ENCODE measurements around the gene CNOT11. TPM values are rescaled to one million over a fixed set of nuclear protein-coding genes. Genes with fewer than 3 reads are reported as not detected.

The CNOT11 gene
- total RNA-seq, 1 experiment from 2014 or later: 51.7 TPM

DNA sequence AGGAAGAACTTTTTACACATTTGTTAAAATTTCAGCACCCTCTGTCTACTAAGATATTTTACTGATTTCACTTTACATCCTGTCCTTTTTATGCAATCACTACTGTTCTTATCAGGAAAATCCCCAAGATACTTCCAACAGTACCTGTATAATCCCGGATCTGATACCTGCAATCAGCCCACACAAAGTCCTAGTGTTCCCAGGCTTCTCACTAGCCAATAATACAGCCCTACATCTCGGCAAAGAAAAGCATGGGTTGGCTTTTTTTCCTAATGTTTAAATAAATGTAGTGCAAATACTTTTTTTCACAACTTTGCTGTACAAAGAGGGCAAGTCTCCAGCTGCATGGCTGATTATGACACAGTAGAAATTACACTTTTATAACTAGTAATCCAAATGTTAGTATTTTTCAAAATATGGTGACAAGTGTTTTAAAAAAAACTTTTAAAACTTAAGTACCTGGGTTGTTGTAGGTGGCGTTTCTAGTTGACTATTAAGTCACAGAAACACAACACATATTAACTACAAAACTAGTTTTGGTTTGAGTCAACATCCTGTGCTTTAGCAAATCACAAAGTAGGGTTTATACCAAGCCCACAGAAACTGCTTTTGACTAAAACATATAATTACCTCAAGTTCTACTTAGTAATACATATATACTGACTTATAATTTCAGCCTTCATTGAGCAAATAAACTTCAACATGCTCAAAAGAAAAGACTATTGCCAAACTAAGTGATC is 19.5 kb downstream of the CNOT11 start:
- no peak overlapping the region for H3K4me3 ChIP-seq (ENCODE audit: low read depth, low read length, poor library complexity, severe bottlenecking)
- H3K4me1 ChIP-seq (ENCODE audit: insufficient read depth, low read length, poor library complexity, severe bottlenecking): no peaks in the 10 kb centered on the region
- ChIA-PET CTCF (no interaction called here), POLR2A (ENCODE audit: low non-redundant PET) (interaction anchor here (0.6 kb wide), 1 partner anchor 49 kb away, joined by 3 read pairs; no protein-coding TSS in a partner anchor)
- no TSS peak for BruUV-seq (replicated peaks)
- intact Hi-C loops (cut with micrococcal nuclease; ENCODE audit: unreplicated experiment): no loop called here
- TF ChIP-seq, protein P1, sequence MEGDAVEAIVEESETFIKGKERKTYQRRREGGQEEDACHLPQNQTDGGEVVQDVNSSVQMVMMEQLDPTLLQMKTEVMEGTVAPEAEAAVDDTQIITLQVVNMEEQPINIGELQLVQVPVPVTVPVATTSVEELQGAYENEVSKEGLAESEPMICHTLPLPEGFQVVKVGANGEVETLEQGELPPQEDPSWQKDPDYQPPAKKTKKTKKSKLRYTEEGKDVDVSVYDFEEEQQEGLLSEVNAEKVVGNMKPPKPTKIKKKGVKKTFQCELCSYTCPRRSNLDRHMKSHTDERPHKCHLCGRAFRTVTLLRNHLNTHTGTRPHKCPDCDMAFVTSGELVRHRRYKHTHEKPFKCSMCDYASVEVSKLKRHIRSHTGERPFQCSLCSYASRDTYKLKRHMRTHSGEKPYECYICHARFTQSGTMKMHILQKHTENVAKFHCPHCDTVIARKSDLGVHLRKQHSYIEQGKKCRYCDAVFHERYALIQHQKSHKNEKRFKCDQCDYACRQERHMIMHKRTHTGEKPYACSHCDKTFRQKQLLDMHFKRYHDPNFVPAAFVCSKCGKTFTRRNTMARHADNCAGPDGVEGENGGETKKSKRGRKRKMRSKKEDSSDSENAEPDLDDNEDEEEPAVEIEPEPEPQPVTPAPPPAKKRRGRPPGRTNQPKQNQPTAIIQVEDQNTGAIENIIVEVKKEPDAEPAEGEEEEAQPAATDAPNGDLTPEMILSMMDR (conservative IDR thresholded peaks at IDR 0.05; ENCODE audit: low read depth, low read length): no peak
- no peak for TF ChIP-seq EZH2 (IDR thresholded peaks at IDR 0.05; ENCODE audit: borderline replicate concordance, low read depth, low read length, poor library complexity, severe bottlenecking)
- peaks cover 58% of the 10 kb centered on the region for H3K36me3 ChIP-seq (ENCODE audit: insufficient read depth, low read length, poor library complexity, severe bottlenecking)
- H3K9me3 ChIP-seq (ENCODE audit: low read depth, low read length, poor library complexity, severe bottlenecking): no peaks in the 10 kb centered on the region
- no peak overlapping the region for H3K27ac ChIP-seq (ENCODE audit: low read depth, low read length, poor library complexity, severe bottlenecking)
- no peaks in the 10 kb centered on the region for H3K27me3 ChIP-seq (replicated peaks; ENCODE audit: insufficient read depth, low read depth, low read length, poor library complexity)
- no peak for DNase-seq (ENCODE audit: low spot score)

DNA sequence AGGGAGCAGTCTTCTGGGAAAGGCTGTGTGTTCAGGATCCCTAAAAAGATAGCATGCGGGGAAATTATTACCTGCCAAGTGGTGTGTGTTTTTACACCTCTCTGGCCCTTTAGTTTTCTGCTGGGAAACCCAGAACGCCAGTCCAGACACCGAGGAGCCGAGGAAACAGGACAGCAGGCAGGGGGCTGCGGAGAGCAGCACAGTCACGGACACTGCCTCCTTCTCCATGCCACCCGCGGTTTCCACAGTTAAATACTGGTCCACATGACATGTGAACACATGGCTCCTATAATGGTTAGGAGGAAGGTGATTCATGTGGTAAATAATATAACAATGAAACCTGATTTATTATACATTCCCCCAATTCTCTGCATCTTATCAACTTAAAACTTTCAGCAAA is 20.4 kb downstream of the CNOT11 start:
- TF ChIP-seq, protein P1 (conservative IDR thresholded peaks at IDR 0.05; ENCODE audit: low read depth, low read length): no peak
- ChIA-PET POLR2A (ENCODE audit: low non-redundant PET) (no interaction called here), CTCF (no interaction called here)
- H3K4me1 ChIP-seq (ENCODE audit: insufficient read depth, low read length, poor library complexity, severe bottlenecking): no peaks in the 10 kb centered on the region
- H3K9me3 ChIP-seq (ENCODE audit: low read depth, low read length, poor library complexity, severe bottlenecking): no peaks in the 10 kb centered on the region
- intact Hi-C loops (cut with micrococcal nuclease; ENCODE audit: unreplicated experiment): no loop called here
- DNase-seq (ENCODE audit: low spot score): no peak
- no peaks in the 10 kb centered on the region for H3K27me3 ChIP-seq (replicated peaks; ENCODE audit: insufficient read depth, low read depth, low read length, poor library complexity)
- H3K4me3 ChIP-seq (ENCODE audit: low read depth, low read length, poor library complexity, severe bottlenecking): no peak overlapping the region
- no peak overlapping the region for H3K27ac ChIP-seq (ENCODE audit: low read depth, low read length, poor library complexity, severe bottlenecking)
- BruUV-seq (replicated peaks): no TSS peak
- H3K36me3 ChIP-seq (ENCODE audit: insufficient read depth, low read length, poor library complexity, severe bottlenecking): peaks cover 51% of the 10 kb centered on the region

DNA sequence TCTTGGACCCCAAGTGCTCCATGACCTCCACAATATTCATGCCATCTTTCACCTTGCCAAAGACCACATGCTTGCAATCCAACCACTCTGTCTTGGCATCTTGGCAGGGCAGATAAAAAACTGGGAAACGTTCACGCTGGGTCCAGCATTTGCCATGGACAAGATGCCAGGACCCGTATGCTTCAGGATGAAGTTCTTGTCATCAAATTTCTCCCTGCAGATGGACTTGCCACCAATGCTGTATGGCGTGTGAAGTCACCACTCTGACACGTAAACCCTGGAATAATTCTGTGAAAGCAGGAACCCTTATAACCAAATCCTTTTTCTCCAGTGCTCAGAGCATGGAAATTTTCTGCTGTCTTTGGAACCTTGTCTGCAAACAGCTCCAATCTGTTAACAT is 21.5 kb downstream of the CNOT11 start:
- TF ChIP-seq EZH2 (IDR thresholded peaks at IDR 0.05; ENCODE audit: borderline replicate concordance, low read depth, low read length, poor library complexity, severe bottlenecking): no peak
- TF ChIP-seq, protein P1 (conservative IDR thresholded peaks at IDR 0.05; ENCODE audit: low read depth, low read length): no peak
- CTCF ChIA-PET: no interaction called here
- H3K36me3 ChIP-seq (ENCODE audit: insufficient read depth, low read length, poor library complexity, severe bottlenecking): peaks cover 43% of the 10 kb centered on the region
- intact Hi-C loops (cut with micrococcal nuclease; ENCODE audit: unreplicated experiment): no loop called here
- H3K4me3 ChIP-seq (ENCODE audit: low read depth, low read length, poor library complexity, severe bottlenecking): no peak overlapping the region
- BruUV-seq (replicated peaks): no TSS peak
- H3K27ac ChIP-seq (ENCODE audit: low read depth, low read length, poor library complexity, severe bottlenecking): no peak overlapping the region
- no peaks in the 10 kb centered on the region for H3K9me3 ChIP-seq (ENCODE audit: low read depth, low read length, poor library complexity, severe bottlenecking)
- H3K4me1 ChIP-seq (ENCODE audit: insufficient read depth, low read length, poor library complexity, severe bottlenecking): no peaks in the 10 kb centered on the region
- H3K27me3 ChIP-seq (replicated peaks; ENCODE audit: insufficient read depth, low read depth, low read length, poor library complexity): no peaks in the 10 kb centered on the region
- DNase-seq (ENCODE audit: low spot score): no peak
- POLR2A ChIA-PET (ENCODE audit: low non-redundant PET): no interaction called here

Measured in A673 (cell line).